Measurements from ENCODE around the gene BRPF1. TPM values are rescaled to one million over a fixed set of nuclear protein-coding genes. Genes with fewer than 3 reads are reported as not detected.
"Not testable (repeated sequence)": the region's sequence is repeated elsewhere in the genome, so short reads cannot be mapped to it uniquely, and the experiment has no call there.

The BRPF1 gene
- total and polyA plus RNA-seq, 4 donors = 10.4 to 18.9 (median 15.9) TPM

- no CpG with 5 or more reads among the region's 5 CpGs for WGBS (ENCODE audit: insufficient coverage)
These were observed 30.4 kb downstream of the BRPF1 start for GRCh38 chr3:9761919-9762318.

DNA sequence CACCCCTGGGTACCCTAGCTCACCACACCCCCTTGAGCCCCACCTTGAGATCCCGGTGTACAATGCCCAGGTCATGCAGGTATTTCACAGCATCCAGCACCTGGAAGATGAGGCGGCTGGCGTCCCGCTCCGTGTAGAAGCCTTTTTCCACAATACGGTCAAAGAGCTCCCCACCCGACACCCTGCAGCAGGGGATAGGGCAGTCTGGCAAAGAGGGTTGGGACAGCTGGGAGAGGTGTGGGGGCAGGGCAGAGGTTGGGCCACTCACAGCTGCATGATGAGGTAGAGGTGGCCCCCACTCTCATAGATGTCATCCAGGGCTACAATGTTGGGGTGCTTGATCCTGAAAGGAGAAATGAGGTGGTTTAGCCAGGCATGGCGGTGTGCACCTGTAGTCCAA is 31.3 kb downstream of the BRPF1 start:
- Histone ChIP-seq H3K4me3 (ENCODE audit: low read depth, low read length) (no peak overlapping the region), H3K27me3 (ENCODE audit: control insufficient read depth, insufficient read depth, low read length) (no peaks in the 10 kb centered on the region), H3K36me3 (ENCODE audit: control insufficient read depth, insufficient read depth, low read length) (peaks cover 76% of the 10 kb centered on the region), H3K4me1 (ENCODE audit: control insufficient read depth, insufficient read depth, low read length) (peaks cover 9% of the 10 kb centered on the region), H3K9me3 (ENCODE audit: control insufficient read depth, insufficient read depth, low read length) (no peaks in the 10 kb centered on the region), H3K27ac (ENCODE audit: low read depth, low read length) (no peak overlapping the region)
- 89% methylated on average over 8 of the region's 8 CpGs for WGBS (ENCODE audit: insufficient coverage)
- no peak for DNase-seq (ENCODE audit: low read depth in 4 of 6, low spot score in 6 of 6)

More at GRCh38 chr3:9761919-9762318, 30.4 kb downstream of the BRPF1 start:
- no peak for DNase-seq (ENCODE audit: low read depth in 4 of 6, low spot score in 6 of 6)
- no peaks in the 10 kb centered on the region for H3K27me3 ChIP-seq (ENCODE audit: control insufficient read depth, insufficient read depth, low read length)
- peaks cover 79% of the 10 kb centered on the region for H3K36me3 ChIP-seq (ENCODE audit: control insufficient read depth, insufficient read depth, low read length)
- H3K9me3 ChIP-seq (ENCODE audit: control insufficient read depth, insufficient read depth, low read length) = no peaks in the 10 kb centered on the region
- no peak overlapping the region for H3K27ac ChIP-seq (ENCODE audit: low read depth, low read length)
- peaks cover 5% of the 10 kb centered on the region for H3K4me1 ChIP-seq (ENCODE audit: control insufficient read depth, insufficient read depth, low read length)
- H3K4me3 ChIP-seq (ENCODE audit: low read depth, low read length) = no peak overlapping the region

DNA sequence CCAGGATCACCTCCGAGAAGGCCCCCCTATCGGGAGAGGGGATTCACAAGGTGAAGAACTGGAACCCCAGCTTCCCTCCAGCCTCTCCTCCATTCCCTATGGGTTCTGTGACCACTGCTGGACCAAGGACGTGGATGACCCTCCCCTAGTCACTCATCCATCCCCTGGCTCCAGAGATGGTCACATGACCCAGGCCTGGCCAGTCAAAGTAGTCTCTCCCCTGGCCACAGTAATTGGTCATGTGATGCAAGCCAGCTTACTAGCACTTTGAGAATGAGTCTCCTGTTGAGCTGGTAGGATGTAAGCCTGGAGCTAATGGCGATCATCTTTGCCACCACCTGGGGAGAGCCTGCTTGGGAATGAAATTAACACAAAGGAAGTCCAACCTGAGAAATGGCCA is 34.3 kb downstream of the BRPF1 start:
- no peak overlapping the region for H3K4me3 ChIP-seq (ENCODE audit: low read depth, low read length)
- WGBS (ENCODE audit: insufficient coverage) = 96% methylated on average over 2 of the region's 4 CpGs

GRCh38 chr3:9767418-9767817 is 35.9 kb downstream of the BRPF1 start:
- no peak overlapping the region for H3K27ac ChIP-seq (ENCODE audit: low read depth, low read length)

More for the DNA sequence above, 34.3 kb downstream of the BRPF1 start:
- peak in 1 of 6 donors; percentile 4 for DNase-seq (ENCODE audit: low read depth in 4 of 6, low spot score in 6 of 6)
- Histone ChIP-seq H3K4me1 (ENCODE audit: control insufficient read depth, insufficient read depth, low read length) (peaks cover 38% of the 10 kb centered on the region), H3K9me3 (ENCODE audit: control insufficient read depth, insufficient read depth, low read length) (no peaks in the 10 kb centered on the region), H3K36me3 (ENCODE audit: control insufficient read depth, insufficient read depth, low read length) (peaks cover 47% of the 10 kb centered on the region), H3K27me3 (ENCODE audit: control insufficient read depth, insufficient read depth, low read length) (no peaks in the 10 kb centered on the region), H3K27ac (ENCODE audit: low read depth, low read length) (no peak overlapping the region)

GRCh38 chr3:9768141-9768775 is 36.7 kb downstream of the BRPF1 start:
- peak in 1 of 6 donors; percentile 8 for DNase-seq (ENCODE audit: low read depth in 4 of 6, low spot score in 6 of 6)
- H3K27ac ChIP-seq (ENCODE audit: low read depth, low read length) = no peak overlapping the region
- peaks cover 24% of the 10 kb centered on the region for H3K36me3 ChIP-seq (ENCODE audit: control insufficient read depth, insufficient read depth, low read length)
- H3K9me3 ChIP-seq (ENCODE audit: control insufficient read depth, insufficient read depth, low read length) = no peaks in the 10 kb centered on the region
- 56% methylated on average over 5 of the region's 6 CpGs for WGBS (ENCODE audit: insufficient coverage)
- H3K27me3 ChIP-seq (ENCODE audit: control insufficient read depth, insufficient read depth, low read length) = no peaks in the 10 kb centered on the region
- no peak overlapping the region for H3K4me3 ChIP-seq (ENCODE audit: low read depth, low read length)
- H3K4me1 ChIP-seq (ENCODE audit: control insufficient read depth, insufficient read depth, low read length) = peaks cover 40% of the 10 kb centered on the region

More at GRCh38 chr3:9767418-9767817, 35.9 kb downstream of the BRPF1 start:
- H3K27me3 ChIP-seq (ENCODE audit: control insufficient read depth, insufficient read depth, low read length) = no peaks in the 10 kb centered on the region
- H3K4me3 ChIP-seq (ENCODE audit: low read depth, low read length) = no peak overlapping the region
- peaks cover 33% of the 10 kb centered on the region for H3K36me3 ChIP-seq (ENCODE audit: control insufficient read depth, insufficient read depth, low read length)
- DNase-seq (ENCODE audit: low read depth in 4 of 6, low spot score in 6 of 6) = no peak
- peaks cover 40% of the 10 kb centered on the region for H3K4me1 ChIP-seq (ENCODE audit: control insufficient read depth, insufficient read depth, low read length)
- 85% methylated on average over 5 of the region's 7 CpGs for WGBS (ENCODE audit: insufficient coverage)
- H3K9me3 ChIP-seq (ENCODE audit: control insufficient read depth, insufficient read depth, low read length) = no peaks in the 10 kb centered on the region

DNA sequence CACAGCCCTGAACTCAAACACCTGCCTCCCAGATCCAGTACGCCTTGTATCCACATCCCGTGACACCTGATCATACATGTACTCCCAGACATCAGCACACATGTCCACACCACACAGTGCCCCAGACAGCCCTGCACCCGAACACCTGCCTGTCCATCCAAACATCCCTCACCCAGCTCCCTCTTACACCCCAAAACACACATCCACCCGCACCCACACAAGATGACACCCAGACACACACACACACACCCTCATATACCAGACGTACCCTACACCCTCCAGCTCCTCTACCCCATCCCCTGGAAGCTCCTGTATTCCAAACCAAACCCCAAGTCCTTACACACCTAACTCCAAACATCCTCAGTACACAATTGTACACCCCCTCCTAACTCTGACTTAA is 37.5 kb downstream of the BRPF1 start:
- peak in 1 of 6 donors; percentile 19 for DNase-seq (ENCODE audit: low read depth in 4 of 6, low spot score in 6 of 6)
- WGBS (ENCODE audit: insufficient coverage) = 62% methylated on average over 5 of the region's 5 CpGs
- H3K27me3 ChIP-seq (ENCODE audit: control insufficient read depth, insufficient read depth, low read length) = no peaks in the 10 kb centered on the region
- peak overlapping the region; percentile 48 for H3K4me3 ChIP-seq (ENCODE audit: low read depth, low read length)
- H3K36me3 ChIP-seq (ENCODE audit: control insufficient read depth, insufficient read depth, low read length) = peaks cover 21% of the 10 kb centered on the region
- H3K4me1 ChIP-seq (ENCODE audit: control insufficient read depth, insufficient read depth, low read length) = peaks cover 40% of the 10 kb centered on the region
- H3K9me3 ChIP-seq (ENCODE audit: control insufficient read depth, insufficient read depth, low read length) = no peaks in the 10 kb centered on the region
- H3K27ac ChIP-seq (ENCODE audit: low read depth, low read length) = peak overlapping the region; percentile 65

DNA sequence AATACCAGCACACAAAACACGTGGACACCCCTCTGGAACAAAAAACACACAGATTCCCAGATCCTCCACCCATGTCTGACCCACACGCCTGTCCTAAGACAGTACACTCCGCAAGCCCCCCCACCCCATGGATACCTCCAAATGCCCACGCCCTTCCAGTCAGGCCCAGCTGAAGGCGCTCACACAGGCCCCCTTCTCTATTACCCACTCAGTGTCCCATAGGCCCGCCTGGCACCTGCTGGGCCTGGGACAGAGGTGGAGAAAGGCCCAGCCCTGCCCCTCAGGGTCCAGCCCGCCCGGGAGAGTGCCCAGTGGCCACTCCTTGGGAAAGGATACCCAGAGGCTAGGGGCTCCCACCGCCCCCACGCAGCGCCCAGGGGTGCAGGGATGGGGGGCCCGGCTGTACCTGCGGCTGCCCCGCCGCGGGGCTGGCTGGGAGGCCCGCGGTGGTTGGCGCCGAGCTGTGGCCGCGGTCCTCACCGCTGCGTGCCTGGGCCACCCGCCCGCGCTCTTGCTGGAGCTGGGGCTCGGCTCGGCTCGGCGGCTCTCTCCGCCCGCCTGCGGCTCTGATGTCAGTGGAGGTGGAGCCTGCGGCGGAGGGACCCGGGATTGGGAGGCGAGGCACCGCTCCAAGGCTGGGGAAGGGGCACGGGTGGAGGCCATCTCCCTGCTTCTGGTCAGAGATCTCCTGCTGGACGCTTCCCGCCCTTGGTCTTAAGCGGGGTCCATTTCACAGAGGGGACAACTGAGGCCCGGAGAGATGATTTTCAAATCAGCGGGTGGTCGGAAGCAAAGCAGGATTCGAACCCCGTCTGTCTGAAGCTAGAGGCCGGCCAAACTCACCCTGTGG is 38.1 kb downstream of the BRPF1 start, which contains the start of gene CAMK1:
TSS of gene CAMK1 (minus strand) at position 522 of the 850 bp plus-strand sequence. CDS start 2,198 bp downstream, outside the sequence.
- H3K9me3 ChIP-seq (ENCODE audit: control insufficient read depth, insufficient read depth, low read length) = no peaks in the 10 kb centered on the region
- peak within 1 kb of the TSS; percentile 86 for H3K27ac ChIP-seq (ENCODE audit: low read depth, low read length)
- peaks cover 20% of the 10 kb centered on the region for H3K36me3 ChIP-seq (ENCODE audit: control insufficient read depth, insufficient read depth, low read length)
- H3K27me3 ChIP-seq (ENCODE audit: control insufficient read depth, insufficient read depth, low read length) = no peaks in the 10 kb centered on the region
- 5% methylated on average over 49 of the region's 49 CpGs for WGBS (ENCODE audit: insufficient coverage)
- H3K4me3 ChIP-seq (ENCODE audit: low read depth, low read length) = peak within 1 kb of the TSS; percentile 48
- peaks cover 40% of the 10 kb centered on the region for H3K4me1 ChIP-seq (ENCODE audit: control insufficient read depth, insufficient read depth, low read length)
- peak; percentile 39 to 90 (median 61) for DNase-seq (ENCODE audit: low read depth in 4 of 6, low spot score in 6 of 6)

DNA sequence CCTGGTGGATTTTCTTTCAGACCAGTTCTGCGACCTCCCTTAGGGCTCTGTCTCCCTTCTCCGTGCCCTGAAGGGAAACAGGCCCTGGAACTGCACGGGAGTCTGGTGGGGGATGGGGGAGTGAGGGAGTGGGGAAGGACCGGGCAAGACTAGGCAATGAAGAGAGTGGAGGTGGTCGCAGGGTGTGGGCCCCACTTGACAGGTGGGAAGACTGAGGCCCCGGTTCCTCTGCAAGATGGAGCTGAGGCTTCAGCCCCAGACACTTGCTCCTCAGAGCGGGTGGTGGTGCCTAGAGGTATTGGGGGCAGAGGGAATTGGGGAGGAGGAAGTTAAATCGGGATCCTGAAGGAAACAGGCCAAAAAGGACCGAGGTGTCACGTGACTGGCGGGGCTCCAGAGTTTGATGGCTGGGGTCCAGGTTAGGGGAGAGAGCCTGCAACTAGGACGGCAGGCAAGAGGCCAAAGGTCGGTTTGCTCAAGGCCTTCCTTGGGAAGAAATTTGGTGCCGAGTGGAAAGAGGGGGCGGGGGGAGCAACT is 38.8 kb downstream of the BRPF1 start:
- Histone ChIP-seq H3K27me3 (ENCODE audit: control insufficient read depth, insufficient read depth, low read length) (no peaks in the 10 kb centered on the region), H3K36me3 (ENCODE audit: control insufficient read depth, insufficient read depth, low read length) (peaks cover 13% of the 10 kb centered on the region), H3K4me3 (ENCODE audit: low read depth, low read length) (peak overlapping the region; percentile 48), H3K4me1 (ENCODE audit: control insufficient read depth, insufficient read depth, low read length) (peaks cover 40% of the 10 kb centered on the region), H3K9me3 (ENCODE audit: control insufficient read depth, insufficient read depth, low read length) (no peaks in the 10 kb centered on the region), H3K27ac (ENCODE audit: low read depth, low read length) (peak overlapping the region; percentile 86)
- WGBS (ENCODE audit: insufficient coverage) = 19% methylated on average over 12 of the region's 15 CpGs
- peak in 2 of 6 donors; percentile 51 to 90 for DNase-seq (ENCODE audit: low read depth in 4 of 6, low spot score in 6 of 6)

DNA sequence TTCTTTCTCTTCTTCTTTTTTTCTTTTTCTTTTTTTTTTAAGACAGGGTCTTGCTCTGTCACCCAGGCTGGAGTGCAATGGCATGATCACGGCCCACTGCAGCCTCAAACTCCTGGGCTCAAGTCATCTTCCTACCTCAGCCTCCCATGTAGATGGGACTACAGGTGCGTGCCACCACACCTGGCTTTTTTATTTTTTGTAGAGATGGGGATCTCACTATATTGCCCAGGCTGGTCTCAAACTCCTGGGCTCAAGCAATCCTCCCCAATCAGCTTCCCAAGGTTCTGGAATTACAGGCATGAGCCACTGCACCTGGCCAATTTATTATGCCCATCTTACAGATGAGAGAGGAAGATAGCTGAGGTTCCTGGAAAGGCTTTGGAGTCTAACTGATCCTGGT is 39.5 kb downstream of the BRPF1 start:
- not testable (repeated sequence) for H3K27me3 ChIP-seq (ENCODE audit: control insufficient read depth, insufficient read depth, low read length); H3K4me3 ChIP-seq (ENCODE audit: low read depth, low read length); H3K36me3 ChIP-seq (ENCODE audit: control insufficient read depth, insufficient read depth, low read length); DNase-seq (ENCODE audit: low read depth in 4 of 6, low spot score in 6 of 6); H3K9me3 ChIP-seq (ENCODE audit: control insufficient read depth, insufficient read depth, low read length)
- WGBS (ENCODE audit: insufficient coverage) = 67% methylated on average over 1 of the region's 2 CpGs
- Histone ChIP-seq H3K4me1 (ENCODE audit: control insufficient read depth, insufficient read depth, low read length) (peaks cover 35% of the 10 kb centered on the region), H3K27ac (ENCODE audit: low read depth, low read length) (peak overlapping the region; percentile 86)

Measured in spinal cord (tissue), 10 donors.